Aorta (tissue), 5 donors: ENCODE data around the gene ETS2. TPM values are rescaled to one million over a fixed set of nuclear protein-coding genes. Genes with fewer than 3 reads are reported as not detected.

Experiments
- ATAC-seq: fragments of 200-7000 bp; cut with Tn5 transposase; one replicate; pipeline ENCODE4 v1.9.1; 2022; ENCODE audit warnings: moderate library complexity; ENCODE audit not compliant: low FRiP score
- DNase-seq, 2 donors: peaks; one replicate each; pipeline ENCODE4 v3.0.0-alpha.2; 2020
- H3K27ac ChIP-seq, 2 donors: one replicate each; pipeline ENCODE4 v1.5.1; 2013; ENCODE audit warnings: low read length in 2 of 2, mild to moderate bottlenecking in 2 of 2, moderate library complexity in 2 of 2, control low read depth in 1 of 2, inconsistent platforms in 1 of 2, low read depth in 1 of 2
- H3K27me3 ChIP-seq, 2 donors: one replicate each; pipeline ENCODE4 v1.6.1; 2013; ENCODE audit warnings: control low read depth in 1 of 2, low read length in 1 of 2, mild to moderate bottlenecking in 1 of 2, moderate library complexity in 1 of 2; ENCODE audit not compliant: insufficient read depth in 2 of 2, control insufficient read depth in 1 of 2
- H3K36me3 ChIP-seq, 2 donors: one replicate each; pipeline ENCODE4 v1.6.1; 2013; ENCODE audit warnings: control low read depth in 1 of 2, low read length in 1 of 2, mild to moderate bottlenecking in 1 of 2; ENCODE audit not compliant: insufficient read depth in 2 of 2, control insufficient read depth in 1 of 2
- H3K4me1 ChIP-seq, 2 donors: one replicate each; pipeline ENCODE4 v1.6.1; 2013; ENCODE audit warnings: low read length in 2 of 2, control low read depth in 1 of 2, mild to moderate bottlenecking in 1 of 2, moderate library complexity in 1 of 2; ENCODE audit not compliant: insufficient read depth in 2 of 2, control insufficient read depth in 1 of 2
- H3K4me3 ChIP-seq, 2 donors: one replicate each; pipeline ENCODE4 v1.5.1; 2013; ENCODE audit warnings: low read length in 2 of 2, control low read depth in 1 of 2, mild to moderate bottlenecking in 1 of 2
- H3K9me3 ChIP-seq: one replicate; pipeline ENCODE4 v1.6.1; 2013; ENCODE audit warnings: mild to moderate bottlenecking, low read length; ENCODE audit not compliant: control insufficient read depth
- WGBS, 2 donors: extraction: QIAGEN DNeasy Blood & Tissue Kit; methylation state at CpG; one replicate each; pipeline ENCODE4 v1.1.7; 2013; 5-methylcytosine and 5-hydroxymethylcytosine counted together
- intact Hi-C, 2 donors: fragments of 100-400 bp; cut with DNase I; formaldehyde crosslinking; loops; one replicate each; pipeline versions ENCODE4 v1.14.2 to v1.15.0; 2022
- polyA plus RNA-seq, 2 donors: library from polyadenylated mRNA; stranded (reverse); fragments of 200-250 nt; gene quantifications; one replicate each; pipeline ENCODE4 v1.2.3, GENCODE V29; 2013
- total RNA-seq, 2 donors: library from RNA; stranded (reverse); fragmentation: NEBNext Ultra II Directional; extraction: Animal tissue kit (Norgen Biotek cat#: 25700); gene quantifications; one replicate each; pipeline ENCODE4 v1.2.1, GENCODE V29; 2021
- donor health status: healthy with polysubstance abuse.
- donor health status: Bipolar disorder and iron deficiency.
- donor health status: DM: no; HTN: no; CAD: no.
- donor health status: DM: no; HTN: no; CAD: no.
- donor health status: DM: yes; HTN: yes; CAD: no.

ETS2 gene
- total and polyA plus RNA-seq, 4 donors = 40.2 to 232 (median 111) TPM

DNA sequence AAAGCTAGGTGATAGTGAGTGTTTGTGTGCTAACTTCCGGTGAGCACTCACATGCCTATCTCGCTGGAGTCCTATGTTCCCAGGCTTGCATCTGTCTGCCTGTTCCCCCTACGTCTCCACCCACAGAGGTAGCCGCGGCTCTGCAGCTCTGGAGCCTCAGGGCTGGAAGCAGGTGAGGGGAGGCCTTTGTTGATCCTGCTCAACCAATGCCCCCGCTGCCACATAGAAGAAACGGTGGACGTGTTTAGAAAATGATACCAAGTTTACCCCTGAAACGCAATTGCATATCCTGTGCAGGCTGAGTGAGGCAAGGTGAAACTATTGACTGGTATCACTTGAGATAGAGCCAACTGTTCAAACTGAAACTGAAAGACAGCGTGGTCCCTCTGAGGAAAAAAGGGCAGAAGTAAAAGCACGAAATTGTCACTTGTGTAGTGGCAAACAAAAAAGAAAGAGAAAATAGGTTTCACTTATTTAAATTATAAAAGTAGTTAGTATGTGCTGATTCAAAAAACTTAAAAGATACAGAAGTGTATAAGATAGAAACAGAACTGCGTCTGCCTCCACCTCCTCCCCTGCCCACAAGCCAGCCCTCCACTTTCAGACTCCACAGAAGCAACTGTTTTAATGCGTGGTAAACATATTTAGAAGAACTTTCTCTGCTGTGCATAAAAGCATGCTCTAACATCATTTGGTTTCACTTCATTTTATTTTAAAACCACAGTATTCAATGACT is 38.6 kb upstream of the ETS2 start:
- intact Hi-C loops = loop anchor here (5.0 kb wide), 1 partner anchor 40 kb away; the partner anchor contains the start of gene ETS2 (in 2 of the 2)
- DNase-seq (no peak), ATAC-seq (no peak)
- Histone ChIP-seq H3K36me3 (no peaks in the 10 kb centered on the region), H3K4me3 (no peak overlapping the region), H3K27ac (no peak overlapping the region), H3K27me3 (no peaks in the 10 kb centered on the region), H3K9me3 (no peaks in the 10 kb centered on the region), H3K4me1 (no peaks in the 10 kb centered on the region)
- WGBS, 2 donors = 82 to 86% methylated on average over 13 of the region's 13 CpGs

DNA sequence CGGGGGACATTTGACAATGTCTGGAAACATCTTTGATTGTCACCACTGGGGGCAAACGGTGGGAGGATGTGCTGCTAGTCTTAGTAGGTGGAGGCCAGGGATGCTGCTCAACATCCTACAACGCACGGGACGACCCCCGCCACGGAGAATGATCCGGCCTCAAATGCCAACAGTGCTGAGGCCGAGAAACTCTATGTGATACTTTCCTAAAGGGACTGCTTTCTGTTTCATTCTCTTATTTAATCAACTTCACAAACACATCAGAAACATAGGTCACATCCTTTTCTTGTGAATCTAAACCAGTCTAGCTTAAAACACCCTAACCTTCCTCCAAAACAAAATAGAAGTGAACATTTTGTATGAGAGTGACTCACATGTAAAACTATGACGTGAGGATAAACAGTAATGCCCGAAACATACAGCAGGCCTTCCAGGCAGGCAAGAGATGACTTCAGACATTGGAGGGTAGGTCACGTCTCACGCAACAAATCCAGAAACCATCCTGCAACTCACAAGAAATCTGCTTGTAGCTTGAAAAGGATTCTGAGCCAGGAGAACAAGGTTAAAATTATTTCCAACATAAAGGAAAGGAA is 37.2 kb upstream of the ETS2 start:
- Histone ChIP-seq H3K4me1 (peaks cover 3 to 5% of the 10 kb centered on the region in 2 donors), H3K36me3 (no peaks in the 10 kb centered on the region), H3K27me3 (no peaks in the 10 kb centered on the region), H3K9me3 (no peaks in the 10 kb centered on the region), H3K4me3 (no peak overlapping the region), H3K27ac (peak overlapping the region; percentile 61 to 68)
- intact Hi-C loops = loop anchor here (5.0 kb wide), 1 partner anchor 39 kb away; the partner anchor contains the start of gene ETS2 (in 2 of the 2)
- WGBS, 2 donors = 33 to 41% methylated on average over 13 of the region's 13 CpGs
- DNase-seq = no peak
- peak; percentile 21 for ATAC-seq

DNA sequence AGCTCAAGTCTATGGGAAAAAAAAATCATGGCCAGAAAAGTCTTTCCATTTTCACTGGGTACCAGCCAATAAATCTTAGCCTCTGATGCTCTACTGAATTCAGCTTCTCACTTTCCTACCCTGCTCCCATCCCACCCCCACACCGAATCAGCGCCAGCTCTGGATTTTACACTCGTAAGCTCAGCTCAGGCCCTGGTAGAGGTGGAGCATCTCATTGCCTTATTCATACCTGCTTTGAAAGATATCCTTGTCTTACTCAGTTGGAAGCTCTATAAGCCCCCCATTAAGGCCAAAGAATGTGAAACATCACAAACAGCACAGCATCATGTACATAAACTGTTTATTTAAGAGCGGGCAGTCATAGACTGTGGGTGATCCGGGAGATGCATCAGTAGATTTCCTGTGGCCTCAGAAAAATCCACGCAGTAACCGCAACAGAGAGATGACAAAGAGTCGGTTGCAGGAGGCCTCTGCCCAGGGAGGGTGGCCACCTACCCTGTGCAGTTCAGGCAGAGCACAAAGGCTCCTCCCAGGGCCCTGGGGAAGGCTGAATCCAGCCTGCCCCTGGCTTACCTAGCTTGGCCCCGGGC is 36.4 kb upstream of the ETS2 start:
- WGBS, 2 donors = 48% methylated on average over 9 of the region's 9 CpGs
- H3K36me3 ChIP-seq = no peaks in the 10 kb centered on the region
- DNase-seq = peak in 1 of 2 donors; percentile 65
- intact Hi-C loops = loop anchor here (5.0 kb wide), 1 partner anchor 38 kb away; the partner anchor contains the start of gene ETS2 (in 2 of the 2)
- H3K27me3 ChIP-seq = no peaks in the 10 kb centered on the region
- H3K4me1 ChIP-seq = peaks cover 3 to 5% of the 10 kb centered on the region in 2 donors
- peak; percentile 39 for ATAC-seq
- peak overlapping the region; percentile 68 to 80 for H3K27ac ChIP-seq
- H3K9me3 ChIP-seq = no peaks in the 10 kb centered on the region
- no peak overlapping the region for H3K4me3 ChIP-seq

DNA sequence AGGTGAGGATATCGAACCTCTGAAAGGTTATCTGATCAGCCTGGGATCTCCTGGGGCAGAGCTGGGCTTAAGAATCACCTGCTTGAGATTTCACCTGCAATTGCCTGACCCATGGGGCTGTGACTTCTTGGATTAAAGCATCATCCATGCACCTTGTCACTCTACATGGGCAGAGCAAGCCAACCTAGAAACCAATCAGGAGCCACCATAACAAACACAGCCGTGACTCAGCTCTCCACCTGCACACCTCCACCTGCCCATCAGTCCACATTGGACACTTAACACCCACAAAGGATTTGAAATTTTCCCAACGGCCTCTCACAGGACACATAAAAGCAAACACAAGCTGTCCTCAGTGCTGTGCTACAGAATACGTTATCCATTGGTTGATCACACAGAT is 35.1 kb upstream of the ETS2 start:
- intact Hi-C loops = no loop called here
- Histone ChIP-seq H3K9me3 (no peaks in the 10 kb centered on the region), H3K36me3 (no peaks in the 10 kb centered on the region), H3K4me3 (no peak overlapping the region), H3K4me1 (peaks cover 3 to 5% of the 10 kb centered on the region in 2 donors), H3K27ac (no peak overlapping the region), H3K27me3 (no peaks in the 10 kb centered on the region)
- no peak for ATAC-seq
- 94 to 95% methylated on average over 4 of the region's 4 CpGs for WGBS, 2 donors
- no peak for DNase-seq

DNA sequence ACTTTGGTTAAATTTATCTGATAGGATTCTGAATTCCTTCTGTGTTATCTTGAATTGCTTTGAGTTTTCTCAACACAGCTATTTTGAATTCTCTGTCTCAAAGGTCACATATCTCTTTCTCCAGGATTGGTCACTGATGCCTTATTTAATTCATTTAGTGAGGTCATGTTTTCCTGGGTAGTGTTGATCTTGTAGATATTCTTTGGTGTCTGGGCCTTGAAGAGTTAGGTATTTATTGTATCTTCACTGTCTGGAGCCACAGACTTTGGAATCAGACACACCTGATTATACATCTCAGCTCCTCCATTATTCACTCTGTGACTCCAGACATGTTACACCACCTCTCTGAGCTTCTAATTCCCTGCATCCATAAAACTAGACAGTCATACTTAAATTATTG is 34.2 kb upstream of the ETS2 start:
- no peaks in the 10 kb centered on the region for H3K27me3 ChIP-seq
- H3K9me3 ChIP-seq = no peaks in the 10 kb centered on the region
- DNase-seq = no peak
- ATAC-seq = no peak
- H3K4me1 ChIP-seq = peaks cover 3 to 7% of the 10 kb centered on the region in 2 donors
- no peak overlapping the region for H3K4me3 ChIP-seq
- no peak overlapping the region for H3K27ac ChIP-seq
- H3K36me3 ChIP-seq = no peaks in the 10 kb centered on the region
- intact Hi-C loops = no loop called here

DNA sequence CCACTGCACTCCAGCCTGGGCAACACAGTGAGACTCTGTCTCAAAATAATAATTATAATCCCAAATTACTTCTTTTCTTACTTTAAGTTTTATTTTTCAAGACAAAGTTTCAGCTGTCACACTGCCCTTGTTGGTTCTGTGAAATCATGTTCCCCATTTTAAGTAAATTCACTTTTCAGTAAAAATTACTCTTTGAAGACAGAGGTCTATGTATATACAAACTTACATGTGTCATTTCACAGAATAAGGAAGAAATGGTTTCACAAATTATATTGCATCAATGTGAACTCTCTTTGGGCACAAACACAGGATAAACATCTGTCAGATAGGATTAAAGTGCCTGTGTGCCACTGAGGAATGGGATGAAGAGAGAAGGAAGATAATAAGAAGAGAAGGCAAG is 33.1 kb upstream of the ETS2 start:
- Histone ChIP-seq H3K36me3 (no peaks in the 10 kb centered on the region), H3K9me3 (no peaks in the 10 kb centered on the region), H3K27ac (peak overlapping the region in 1 of 2 donors; percentile 94), H3K4me1 (peaks cover 3 to 7% of the 10 kb centered on the region in 2 donors), H3K4me3 (no peak overlapping the region), H3K27me3 (no peaks in the 10 kb centered on the region)
- DNase-seq (no peak), ATAC-seq (no peak)
- intact Hi-C loops = no loop called here

DNA sequence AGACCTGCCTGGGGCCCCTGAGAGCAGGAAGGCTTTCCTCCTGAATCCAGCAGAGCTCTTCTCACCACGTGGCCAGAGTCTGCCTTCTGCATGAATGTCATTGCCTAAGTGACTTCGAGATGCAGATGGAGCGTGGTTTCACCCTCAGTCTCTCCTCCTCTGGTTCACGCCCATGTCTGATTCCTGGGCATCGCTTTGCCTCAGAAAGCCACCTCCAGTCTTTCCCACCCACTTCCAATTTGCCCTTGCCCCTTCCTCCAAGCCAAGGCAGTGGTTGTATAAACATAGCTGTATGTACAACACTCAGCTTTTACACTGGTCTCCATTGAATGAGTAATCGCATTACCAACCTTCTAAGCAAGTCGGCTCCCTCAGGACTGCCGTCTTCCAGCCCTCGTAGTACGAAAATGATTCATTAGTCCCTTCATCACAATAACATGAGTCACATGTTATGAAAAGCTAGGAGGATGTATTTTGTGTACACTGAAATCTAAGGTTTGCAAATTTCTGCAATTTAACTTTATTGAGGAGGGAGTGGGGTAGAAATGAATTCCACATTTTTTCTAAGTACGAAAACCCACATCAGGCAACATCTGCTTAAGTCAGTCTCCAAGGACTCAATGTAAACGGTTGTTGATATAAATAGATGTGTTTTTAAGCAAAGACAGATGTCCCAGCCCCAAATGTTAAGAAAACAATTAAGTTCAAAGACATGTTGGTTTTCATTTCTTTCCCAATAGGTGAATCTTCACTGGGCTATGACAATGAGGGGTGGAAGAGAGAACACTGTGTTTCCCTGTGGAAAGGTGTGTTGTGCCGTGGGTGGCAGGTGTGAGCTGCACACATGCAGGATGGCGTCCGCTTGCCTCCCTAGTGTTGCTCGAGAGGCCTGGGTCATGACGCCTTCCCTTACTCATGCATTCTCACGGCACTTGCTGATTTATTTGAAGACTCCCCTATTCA is 32.3 kb upstream of the ETS2 start:
- Histone ChIP-seq H3K27ac (peak overlapping the region; percentile 19 to 94), H3K36me3 (no peaks in the 10 kb centered on the region), H3K4me3 (no peak overlapping the region), H3K27me3 (no peaks in the 10 kb centered on the region), H3K9me3 (no peaks in the 10 kb centered on the region), H3K4me1 (peaks cover 3 to 7% of the 10 kb centered on the region in 2 donors)
- DNase-seq = peak; percentile 75 to 83
- intact Hi-C loops = no loop called here
- 49 to 53% methylated on average over 18 of the region's 18 CpGs for WGBS, 2 donors
- ATAC-seq = peak; percentile 83

DNA sequence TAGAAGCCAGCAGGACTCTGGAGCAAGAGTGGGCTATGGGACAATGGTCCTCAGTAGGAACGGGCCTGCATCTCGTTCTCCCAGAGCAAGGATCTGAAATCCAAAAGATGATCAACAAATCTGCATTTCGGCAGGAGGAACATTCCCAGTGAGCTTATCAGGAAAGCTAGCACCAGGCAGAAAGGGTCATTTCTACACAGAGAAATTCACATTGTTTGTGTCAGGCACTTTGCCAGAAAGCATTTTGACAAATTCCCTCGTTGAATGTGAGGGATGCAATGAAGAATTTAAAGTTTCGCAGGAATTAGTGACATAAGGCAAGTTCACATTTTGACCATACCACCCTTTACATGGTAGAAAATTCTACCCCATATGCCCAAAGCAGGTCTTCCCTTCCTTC is 31.6 kb upstream of the ETS2 start:
- intact Hi-C loops = no loop called here
- no peak for DNase-seq
- Histone ChIP-seq H3K27me3 (no peaks in the 10 kb centered on the region), H3K9me3 (peaks cover 3% of the 10 kb centered on the region), H3K4me3 (no peak overlapping the region), H3K27ac (no peak overlapping the region), H3K36me3 (no peaks in the 10 kb centered on the region), H3K4me1 (peaks cover 3 to 7% of the 10 kb centered on the region in 2 donors)
- ATAC-seq = no peak
- WGBS, 2 donors = 73 to 76% methylated on average over 5 of the region's 5 CpGs
